Activated CD4-positive, alpha-beta T cell treated with anti-CD3 and anti-CD28 coated beads, Interleukin-2, amount 50 U/mL, for 48 hours (primary cell): ENCODE data around the gene PEX11A.
"Not testable (repeated sequence)": the region's sequence is repeated elsewhere in the genome, so short reads cannot be mapped to it uniquely, and the experiment has no call there.

Experiments used
- DNase-seq, 2 experiments: peaks; one replicate each; pipeline ENCODE4 v3.0.0-alpha.2; 2020

Gene PEX11A, protein sequence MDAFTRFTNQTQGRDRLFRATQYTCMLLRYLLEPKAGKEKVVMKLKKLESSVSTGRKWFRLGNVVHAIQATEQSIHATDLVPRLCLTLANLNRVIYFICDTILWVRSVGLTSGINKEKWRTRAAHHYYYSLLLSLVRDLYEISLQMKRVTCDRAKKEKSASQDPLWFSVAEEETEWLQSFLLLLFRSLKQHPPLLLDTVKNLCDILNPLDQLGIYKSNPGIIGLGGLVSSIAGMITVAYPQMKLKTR

GRCh38 chr15:89690276-89691218, at the start of gene PEX11A, which contains the start of gene WDR93:
TSS of gene PEX11A (minus strand) at chr15:89690754. CDS start at chr15:89690632, 122 bp downstream.
TSS of gene WDR93 (plus strand) at chr15:89690811. CDS start at chr15:89701747, 10,936 bp downstream.
- DNase-seq = peak; percentile 84 to 88

GRCh38 chr15:89740137-89740536, 49.6 kb upstream of the PEX11A start:
- DNase-seq = peak; percentile 39 to 57

DNA sequence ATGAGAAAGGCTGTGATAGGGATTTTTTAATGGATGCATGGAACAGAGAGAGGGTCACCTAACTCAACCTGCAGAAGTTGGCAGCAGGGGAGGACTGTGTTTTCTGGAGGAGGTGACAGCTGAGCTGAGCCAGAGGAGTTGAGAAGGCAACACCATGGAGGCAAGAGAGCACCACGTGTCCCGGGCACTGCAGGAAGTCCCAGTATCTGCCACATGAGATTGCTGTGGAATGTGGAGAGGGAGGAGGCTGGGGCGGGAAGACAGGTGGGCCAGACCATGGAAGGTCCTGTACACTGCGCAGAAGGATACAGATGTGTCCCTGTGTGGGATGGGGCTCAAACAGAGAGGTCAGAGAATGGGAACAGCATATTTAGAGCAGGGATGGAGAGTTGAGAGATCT, 45.2 kb upstream of the PEX11A start:
- no peak for DNase-seq

- DNase-seq = no peak
Measured at GRCh38 chr15:89732451-89733172, 42.1 kb upstream of the PEX11A start.

DNA sequence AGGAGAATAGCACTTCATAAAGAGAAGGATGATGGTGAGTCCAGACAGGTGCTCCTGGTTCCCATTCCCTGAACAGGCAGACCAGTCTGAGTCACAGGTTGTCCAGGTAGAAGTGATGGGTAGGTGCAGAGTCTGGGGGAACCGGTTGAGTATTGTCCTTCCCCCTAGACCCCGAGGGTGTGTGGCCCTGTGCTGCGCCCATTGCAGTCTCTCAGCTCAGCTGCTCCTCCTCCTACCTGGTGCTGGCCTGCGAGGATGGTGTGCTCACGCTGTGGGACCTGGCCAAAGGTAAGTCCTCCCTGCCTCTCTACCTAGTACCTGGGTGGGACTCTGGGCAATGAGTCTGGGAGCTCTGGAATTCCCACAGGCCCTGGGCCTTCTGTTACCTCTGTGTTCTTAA, 40.7 kb upstream of the PEX11A start:
- DNase-seq = no peak

DNA sequence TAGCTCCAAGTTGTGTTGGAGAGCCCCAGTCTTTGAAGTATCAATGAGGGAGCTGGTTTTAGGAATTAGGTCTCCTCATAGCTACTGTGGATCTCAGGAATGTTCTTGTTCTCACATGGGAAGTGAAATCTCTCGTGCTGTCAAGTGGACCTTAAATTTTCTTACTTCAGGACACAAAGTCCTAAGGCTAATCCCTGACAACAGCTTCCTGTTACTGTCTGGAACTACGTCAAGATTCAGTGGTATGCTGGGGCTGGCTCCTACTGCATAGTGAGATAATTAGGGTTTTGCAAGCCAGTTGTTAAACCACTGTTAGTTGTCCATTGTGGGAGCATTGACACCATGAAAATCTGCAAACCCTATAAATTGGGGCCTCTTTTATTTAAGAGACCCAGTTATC, 37.7 kb upstream of the PEX11A start:
- DNase-seq = no peak

DNA sequence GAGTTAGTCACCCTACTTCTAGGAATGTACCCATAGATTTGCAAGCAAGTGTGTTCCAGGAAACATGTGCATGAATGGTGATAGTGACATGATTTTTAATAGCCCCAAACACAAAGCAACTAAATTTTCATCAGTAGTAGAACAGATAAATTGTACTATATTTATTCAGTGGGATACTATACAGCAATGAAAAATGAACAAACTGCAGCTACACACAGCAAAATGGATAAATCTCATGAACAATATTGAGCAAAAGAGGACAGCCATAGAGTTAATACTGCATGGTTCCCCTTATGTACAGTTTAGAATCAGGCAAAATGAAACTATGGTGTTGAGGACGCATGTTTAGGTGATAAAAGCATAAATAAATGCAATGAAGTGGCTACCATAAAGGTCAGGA, 34.5 kb upstream of the PEX11A start:
- no peak for DNase-seq

DNA sequence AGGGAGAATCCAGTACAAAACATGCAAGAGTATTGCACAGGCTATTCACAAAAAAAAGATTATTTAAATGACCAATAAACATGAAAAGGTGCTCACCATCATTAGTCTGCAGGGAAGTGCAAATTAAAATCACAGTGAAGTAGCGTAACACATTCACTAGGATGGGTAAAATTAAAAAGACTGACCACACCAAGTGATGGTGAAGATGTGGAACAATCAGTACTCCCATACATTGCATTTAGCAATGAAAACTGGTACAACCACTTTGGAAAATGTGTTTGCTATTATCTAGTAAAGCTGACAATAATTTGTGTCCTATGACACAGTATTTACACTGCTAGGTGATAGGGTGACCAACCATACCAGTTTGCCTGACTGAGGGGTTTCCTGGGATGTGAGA, 34.1 kb upstream of the PEX11A start:
- no peak for DNase-seq

DNA sequence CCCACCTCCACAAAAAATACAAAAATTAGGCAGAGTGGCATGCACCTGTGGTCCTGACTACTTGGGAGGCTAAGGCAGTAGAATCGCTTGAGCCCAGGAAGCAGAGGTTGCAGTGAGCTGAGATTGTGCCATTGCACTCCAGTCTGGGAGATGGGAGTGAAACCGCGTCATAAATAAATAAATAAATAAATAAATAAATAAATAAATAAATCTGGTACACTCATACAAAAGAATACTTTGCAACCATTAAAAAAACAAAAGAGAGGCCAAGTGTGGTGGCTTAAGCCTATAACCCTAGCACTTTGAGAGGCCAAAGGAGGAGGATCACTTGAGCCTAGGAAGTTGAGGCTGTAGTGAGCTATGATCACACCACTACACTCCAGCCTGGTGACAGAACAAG, 32.5 kb upstream of the PEX11A start:
- DNase-seq = no peak

DNA sequence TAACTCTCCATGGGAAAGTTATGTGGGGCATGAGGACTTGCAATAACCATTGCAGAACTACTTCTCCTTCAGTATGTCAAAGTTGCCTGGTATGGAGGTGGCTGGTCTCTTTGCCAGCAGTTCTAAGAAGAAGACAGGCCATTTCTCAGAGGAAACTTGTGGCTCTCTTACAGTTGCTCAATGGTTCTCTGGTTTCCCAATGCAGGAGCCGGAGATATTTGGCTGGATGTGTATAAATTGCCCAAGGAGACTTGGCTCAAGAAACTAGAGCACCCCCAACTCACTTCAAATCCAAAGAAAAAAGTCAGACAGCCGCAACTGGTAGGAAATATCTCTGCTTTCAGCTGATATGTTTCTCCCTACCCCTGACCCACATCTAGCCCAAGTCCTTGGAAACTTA, 24.2 kb upstream of the PEX11A start:
- no peak for DNase-seq

DNA sequence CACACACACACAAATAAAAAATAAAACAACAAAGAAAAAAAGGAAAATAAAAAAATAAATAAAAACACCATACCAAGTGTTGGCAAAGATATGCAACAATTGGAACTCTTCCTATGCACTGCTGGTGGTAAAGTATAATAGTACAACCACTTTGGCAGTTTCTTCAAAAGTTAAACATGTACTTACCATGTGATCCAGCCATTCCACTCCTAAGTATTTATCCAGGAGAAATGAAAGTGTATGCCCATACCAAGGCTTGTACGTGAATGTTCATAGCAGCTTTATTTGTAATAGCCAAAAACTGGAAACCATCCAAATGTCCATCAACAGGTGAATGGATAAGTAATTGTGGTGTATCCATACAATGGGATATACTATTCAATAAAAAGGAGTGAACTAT, 17.0 kb upstream of the PEX11A start:
- DNase-seq = no peak

DNA sequence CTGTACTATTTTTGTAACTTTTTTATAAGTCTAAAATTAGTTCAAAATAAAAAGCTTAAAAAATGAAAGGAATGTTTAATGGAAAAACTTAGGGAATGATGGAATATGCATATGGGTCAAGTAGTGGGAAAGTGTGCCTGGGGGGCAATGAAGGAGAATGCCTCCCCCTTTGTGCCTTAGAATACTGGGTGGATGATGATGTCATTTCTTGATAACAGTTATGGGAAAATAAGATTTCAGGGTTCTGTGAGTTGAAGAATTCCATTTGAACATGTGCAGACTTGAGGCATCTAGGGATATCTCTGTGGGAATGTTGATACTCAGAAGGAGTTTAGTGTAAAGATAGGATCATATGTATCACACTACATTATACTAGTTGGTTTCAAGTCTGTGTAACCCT, 13.9 kb upstream of the PEX11A start:
- no peak for DNase-seq

DNA sequence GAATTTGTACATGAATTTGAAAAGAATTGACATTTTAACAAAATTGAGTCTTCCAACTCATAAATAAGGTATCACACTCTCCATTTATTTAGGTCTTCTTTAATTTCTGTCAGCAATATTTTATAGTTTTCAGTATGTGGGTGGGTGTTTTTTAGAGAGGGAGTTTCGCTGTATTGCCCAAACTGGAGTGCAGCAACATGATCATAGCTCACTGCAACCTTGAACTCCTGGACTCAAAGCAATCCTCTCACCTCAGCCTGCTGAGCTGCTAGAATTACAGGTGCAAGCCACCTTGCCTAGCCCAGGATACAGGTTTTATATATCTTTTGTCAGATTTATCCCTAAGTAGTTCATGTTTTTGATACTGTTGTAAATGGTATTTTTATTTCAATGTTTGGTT, 4.6 kb upstream of the PEX11A start:
- DNase-seq = no peak

DNA sequence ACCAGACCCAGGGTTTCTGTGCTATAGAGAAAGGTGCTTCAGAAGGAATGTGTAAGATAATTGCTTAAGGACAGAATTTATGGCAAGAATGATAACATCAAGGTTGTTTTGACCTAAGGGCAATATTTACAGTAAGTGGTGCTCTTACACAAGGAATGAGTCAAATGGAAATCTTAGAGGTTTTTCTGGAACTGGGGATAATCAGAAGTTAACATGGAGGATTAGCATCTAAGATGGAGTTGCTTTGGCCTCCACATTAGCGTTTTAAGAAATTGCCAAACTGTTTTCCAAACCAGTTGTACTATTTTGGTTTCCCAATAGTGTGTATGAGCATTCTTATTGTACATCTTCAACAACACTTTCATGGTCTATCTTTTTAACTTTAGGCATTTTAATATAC, 3.1 kb upstream of the PEX11A start:
- DNase-seq = no peak

DNA sequence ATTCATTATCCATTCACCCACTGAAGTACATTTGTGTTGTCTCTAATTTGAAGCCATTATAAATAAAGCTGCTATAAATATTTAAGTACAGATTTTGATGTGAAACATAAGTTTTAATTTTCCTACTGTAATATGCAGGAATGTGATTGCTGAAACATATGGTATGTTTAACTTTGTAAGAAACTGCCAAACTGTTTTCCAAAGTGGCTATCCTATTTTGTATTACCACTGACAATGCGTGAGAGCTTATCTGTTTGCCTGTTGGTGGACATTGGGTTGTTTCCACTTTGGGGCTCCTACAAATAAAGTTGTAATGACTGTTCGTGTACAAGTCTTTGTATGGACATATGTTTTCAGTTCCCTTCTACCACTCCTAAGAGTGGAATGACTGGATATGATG, 2.5 kb upstream of the PEX11A start:
- DNase-seq = no peak

DNA sequence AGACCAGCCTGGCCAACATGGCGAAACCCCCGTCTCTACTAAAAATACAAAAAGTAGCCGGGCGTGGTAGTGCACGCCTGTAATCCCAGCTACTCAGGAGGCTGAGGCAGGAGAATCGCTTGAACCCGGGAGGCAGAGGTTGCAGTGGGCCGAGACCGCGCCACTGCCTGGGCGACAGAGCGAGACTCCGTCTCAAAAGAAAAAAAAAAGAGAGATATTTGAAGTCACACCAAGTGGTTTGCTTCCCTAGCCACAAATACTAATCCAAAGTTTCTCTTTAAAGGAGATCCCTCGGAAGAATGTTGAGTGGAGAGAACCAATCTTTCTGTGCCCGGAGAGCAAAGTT, 651 bp downstream of the PEX11A start:
- not testable (repeated sequence) for DNase-seq

- no peak for DNase-seq
Measured at GRCh38 chr15:89686522-89686921, 4.0 kb downstream of the PEX11A start.

DNA sequence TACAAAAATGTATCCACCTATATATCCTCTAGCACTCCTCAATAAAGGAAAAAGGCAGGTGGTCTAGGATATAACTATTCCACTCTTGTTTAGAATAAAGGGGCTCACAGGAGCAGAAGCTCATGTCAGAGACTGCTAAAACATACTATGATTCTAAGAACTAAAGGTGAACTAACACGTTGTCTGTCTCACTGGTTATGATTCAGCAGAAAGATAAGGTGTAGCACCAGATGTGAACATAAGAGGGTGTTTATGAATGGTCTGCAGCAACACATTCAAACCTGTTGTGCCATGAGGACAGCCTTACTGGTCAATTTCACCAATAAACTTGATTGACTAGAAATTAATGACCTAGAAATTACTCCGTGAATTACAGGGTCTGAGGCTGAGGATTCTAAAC, 4.6 kb downstream of the PEX11A start:
- no peak for DNase-seq

- no peak for DNase-seq
Measured at GRCh38 chr15:89681146-89681545, 9.4 kb downstream of the PEX11A start.

GRCh38 chr15:89680282-89680873, 10.2 kb downstream of the PEX11A start:
- no peak for DNase-seq

GRCh38 chr15:89679212-89679611, 11.3 kb downstream of the PEX11A start, which contains the start of gene PLIN1:
TSS of gene PLIN1 (minus strand) at chr15:89679367. CDS start at chr15:89677489, 1,878 bp downstream.
- DNase-seq = no peak

DNA sequence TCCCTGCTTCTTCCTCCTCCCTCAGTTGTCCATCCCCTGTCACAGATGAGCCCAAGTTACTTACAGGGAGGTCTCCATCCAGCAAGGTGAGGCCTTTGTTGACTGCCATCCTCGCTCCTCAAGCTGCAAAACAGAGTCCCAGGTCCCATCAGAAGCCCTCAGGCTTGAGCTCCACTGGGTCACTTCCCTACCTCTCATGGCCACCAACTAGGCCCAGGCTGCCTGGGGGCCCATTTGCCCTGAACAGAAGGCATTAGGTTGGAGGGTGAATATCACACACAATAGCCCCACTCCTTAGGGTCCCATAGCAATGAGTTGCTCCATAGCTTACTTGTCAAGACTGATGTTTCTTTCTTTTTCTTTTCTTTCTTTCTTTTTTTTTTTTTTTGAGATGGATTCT, 13.2 kb downstream of the PEX11A start:
- no peak for DNase-seq

DNA sequence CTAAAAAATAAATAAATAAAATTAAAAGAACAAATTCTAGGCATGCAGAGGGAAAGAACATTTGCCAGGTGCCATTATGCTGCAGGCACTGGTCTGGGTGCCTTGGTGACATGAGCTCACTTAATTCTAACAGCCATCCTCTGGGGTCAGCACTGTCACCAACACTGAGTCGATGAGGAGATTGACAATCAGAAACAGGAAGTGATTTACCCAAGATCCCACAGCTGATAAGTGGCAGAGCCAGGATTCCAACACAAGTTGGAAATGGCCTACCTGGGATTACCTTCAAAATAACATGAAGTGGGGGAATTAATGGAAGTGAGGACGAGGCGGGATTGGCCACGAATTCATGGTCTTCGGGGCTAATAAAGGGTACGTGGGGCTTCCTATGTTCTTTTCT, 14.9 kb downstream of the PEX11A start:
- DNase-seq = no peak
